A673 (cell line): Measurements from ENCODE around the gene BOLA3. TPM values are rescaled to one million over a fixed set of nuclear protein-coding genes. Genes with fewer than 3 reads are reported as not detected.

Experiments used
- BruUV-seq: library from RNA; stranded (reverse); fragments of 400-500 nt; replicated peaks from 2 replicates; lab custom pipeline; 2021; lab: Mats Ljungman, UMichigan
- CTCF ChIA-PET: fragments of 300-600 bp; sonication (Branson Sonifier 250); formaldehyde crosslinking; loops from one replicate; lab custom pipeline; 2022; ENCODE audit warnings: antibody characterized with exemption; lab: Charles Lee
- POLR2A ChIA-PET: fragments of 300-600 bp; sonication (Branson Sonifier 250); formaldehyde crosslinking; loops from one replicate; lab custom pipeline; 2022; ENCODE audit warnings: antibody characterized with exemption; ENCODE audit not compliant: low non-redundant PET; lab: Charles Lee
- DNase-seq: peaks from one replicate; pipeline ENCODE4 v3.0.0-alpha.2; 2015; ENCODE audit warnings: low spot score
- H3K27ac ChIP-seq: fragments of 200-600 bp; sonication (generic); 2 replicates; pipeline ENCODE4 v1.5.1; 2016; ENCODE audit warnings: mixed run types, low read depth, mild to moderate bottlenecking, mixed read lengths, antibody characterized with exemption, low read length; ENCODE audit not compliant: poor library complexity, severe bottlenecking
- H3K27me3 ChIP-seq: fragments of 200-600 bp; sonication (generic); replicated peaks from 2 replicates; pipeline ENCODE4 v1.6.1; 2017; ENCODE audit warnings: mixed run types, low read depth, mild to moderate bottlenecking, mixed read lengths, antibody characterized with exemption, low read length; ENCODE audit not compliant: insufficient read depth, poor library complexity
- H3K36me3 ChIP-seq: fragments of 200-600 bp; sonication (generic); 2 replicates; pipeline ENCODE4 v1.6.1; 2016; ENCODE audit warnings: mixed run types, mild to moderate bottlenecking, mixed read lengths, antibody characterized with exemption, low read length; ENCODE audit not compliant: insufficient read depth, poor library complexity, severe bottlenecking
- H3K4me1 ChIP-seq: fragments of 200-600 bp; sonication (generic); 2 replicates; pipeline ENCODE4 v1.6.1; 2017; ENCODE audit warnings: mixed run types, mild to moderate bottlenecking, mixed read lengths, antibody characterized with exemption, low read length; ENCODE audit not compliant: insufficient read depth, poor library complexity, severe bottlenecking
- H3K4me3 ChIP-seq: fragments of 200-600 bp; sonication (generic); 2 replicates; pipeline ENCODE4 v1.5.1; 2016; ENCODE audit warnings: low read depth, mixed run types, mild to moderate bottlenecking, mixed read lengths, low read length; ENCODE audit not compliant: poor library complexity, severe bottlenecking
- H3K9me3 ChIP-seq: fragments of 200-600 bp; sonication (generic); 2 replicates; pipeline ENCODE4 v1.6.1; 2016; ENCODE audit warnings: mixed run types, low read depth, mild to moderate bottlenecking, mixed read lengths, antibody characterized with exemption, low read length; ENCODE audit not compliant: poor library complexity, severe bottlenecking
- CTCF ChIP-seq: fragments of 300-800, 200-600 bp; sonication (generic); conservative IDR thresholded peaks from 2 replicates; pipeline ENCODE4 v1.5.1; 2017; ENCODE audit warnings: low read depth, mild to moderate bottlenecking, antibody characterized with exemption, low read length, moderate library complexity, mixed read lengths
- EZH2 ChIP-seq: fragments of 200-600 bp; sonication (generic); IDR thresholded peaks from 2 replicates; pipeline ENCODE4 v1.6.1; 2017; ENCODE audit warnings: borderline replicate concordance, low read depth, mild to moderate bottlenecking, mixed read lengths, antibody characterized with exemption, low read length; ENCODE audit not compliant: poor library complexity, severe bottlenecking
- intact Hi-C: fragments of 100-400 bp; cut with micrococcal nuclease; formaldehyde crosslinking; loops from one replicate; pipeline ENCODE4 v1.10.0; 2022; ENCODE audit not compliant: unreplicated experiment
- total RNA-seq: library from RNA; stranded (reverse); gene quantifications from 2 replicates; pipeline ENCODE4 v1.2.3, GENCODE V29; 2021

BOLA3 gene
- total RNA-seq, 1 experiment from 2014 or later: 55.9 TPM

GRCh38 chr2:74149247-74149525 is 1.5 kb upstream of the BOLA3 start:
- TF ChIP-seq EZH2 (no peak), CTCF (no peak)
- H3K9me3 ChIP-seq: no peaks in the 10 kb centered on the region
- intact Hi-C loops: no loop called here
- DNase-seq: no peak
- ChIA-PET CTCF (no interaction called here), POLR2A (no interaction called here)
- H3K4me3 ChIP-seq: no peak overlapping the region
- BruUV-seq: no TSS peak
- H3K27me3 ChIP-seq: no peaks in the 10 kb centered on the region
- peaks cover 21% of the 10 kb centered on the region for H3K36me3 ChIP-seq
- H3K27ac ChIP-seq: no peak overlapping the region
- H3K4me1 ChIP-seq: peaks cover 11% of the 10 kb centered on the region

GRCh38 chr2:74148457-74149246 is 940 bp upstream of the BOLA3 start:
- Histone ChIP-seq H3K27me3 (no peaks in the 10 kb centered on the region), H3K4me1 (peaks cover 11% of the 10 kb centered on the region), H3K27ac (no peak overlapping the region), H3K4me3 (peak overlapping the region; percentile 97), H3K9me3 (no peaks in the 10 kb centered on the region), H3K36me3 (peaks cover 18% of the 10 kb centered on the region)
- TF ChIP-seq CTCF (no peak), EZH2 (no peak)
- intact Hi-C loops: no loop called here
- POLR2A ChIA-PET: no interaction called here
- BruUV-seq: TSS peak; percentile 67
- DNase-seq: no peak
- CTCF ChIA-PET: no interaction called here

GRCh38 chr2:74146929-74147726 is 584 bp downstream of the BOLA3 start:
- TSS peak; percentile 58 for BruUV-seq
- ChIA-PET CTCF (interaction anchor here (0.6 kb wide), 2 partner anchors 327 to 377 kb away, joined by 3 to 9 read pairs; no protein-coding TSS in a partner anchor), POLR2A (no interaction called here)
- peak overlapping the region; percentile 83 for H3K27ac ChIP-seq
- no peaks in the 10 kb centered on the region for H3K9me3 ChIP-seq
- no peaks in the 10 kb centered on the region for H3K27me3 ChIP-seq
- H3K4me1 ChIP-seq: peaks cover 11% of the 10 kb centered on the region
- TF ChIP-seq CTCF (no peak), EZH2 (no peak)
- peak overlapping the region; percentile 97 for H3K4me3 ChIP-seq
- intact Hi-C loops: no loop called here
- no peak for DNase-seq
- peaks cover 7% of the 10 kb centered on the region for H3K36me3 ChIP-seq
